ENCODE data around the gene EGFL8. TPM values are rescaled to one million over a fixed set of nuclear protein-coding genes. Genes with fewer than 3 reads are reported as not detected.

The EGFL8 gene
- total and polyA plus RNA-seq, 9 of the 15 experiments (the other 6 are each of a cell fraction or from before 2014, with no cell fraction given): 2.2 to 47.4 (median 14.2) TPM

DNA sequence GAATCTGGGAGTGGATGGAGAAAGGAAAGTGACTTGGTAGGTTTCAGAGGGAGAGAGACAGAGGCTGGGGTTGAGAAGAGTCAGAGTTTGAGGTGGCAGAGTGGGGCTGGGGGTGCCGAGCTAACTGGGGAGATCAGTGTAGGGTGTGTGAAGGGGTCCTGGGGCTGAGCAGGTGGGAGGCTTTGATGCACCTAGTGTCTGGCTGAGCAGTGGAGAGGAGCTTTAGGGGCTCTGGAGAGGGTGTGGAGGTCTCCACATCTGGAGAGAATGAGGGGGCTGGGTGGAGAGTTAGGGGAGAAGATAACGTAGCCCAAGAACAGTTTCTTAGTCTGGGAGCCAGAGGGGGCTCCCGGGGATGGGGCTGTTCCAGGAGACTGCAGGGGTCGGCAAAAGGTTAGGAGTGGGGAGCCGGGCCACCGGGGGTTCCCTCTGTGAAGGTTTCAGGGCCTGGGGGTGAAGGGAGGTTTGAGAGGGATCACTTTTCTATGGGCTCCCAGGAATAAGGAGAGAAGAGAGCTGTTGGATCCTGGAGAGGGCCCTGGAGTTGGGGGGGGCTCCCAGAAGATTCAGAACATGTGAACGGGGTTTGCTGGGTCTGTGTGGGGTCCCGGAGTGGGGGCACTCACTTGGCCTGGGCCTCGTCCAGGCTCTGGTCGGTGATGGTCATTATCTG lies 24.8 kb downstream of the EGFL8 start (continued):
- TF ChIP-seq, protein P1, sequence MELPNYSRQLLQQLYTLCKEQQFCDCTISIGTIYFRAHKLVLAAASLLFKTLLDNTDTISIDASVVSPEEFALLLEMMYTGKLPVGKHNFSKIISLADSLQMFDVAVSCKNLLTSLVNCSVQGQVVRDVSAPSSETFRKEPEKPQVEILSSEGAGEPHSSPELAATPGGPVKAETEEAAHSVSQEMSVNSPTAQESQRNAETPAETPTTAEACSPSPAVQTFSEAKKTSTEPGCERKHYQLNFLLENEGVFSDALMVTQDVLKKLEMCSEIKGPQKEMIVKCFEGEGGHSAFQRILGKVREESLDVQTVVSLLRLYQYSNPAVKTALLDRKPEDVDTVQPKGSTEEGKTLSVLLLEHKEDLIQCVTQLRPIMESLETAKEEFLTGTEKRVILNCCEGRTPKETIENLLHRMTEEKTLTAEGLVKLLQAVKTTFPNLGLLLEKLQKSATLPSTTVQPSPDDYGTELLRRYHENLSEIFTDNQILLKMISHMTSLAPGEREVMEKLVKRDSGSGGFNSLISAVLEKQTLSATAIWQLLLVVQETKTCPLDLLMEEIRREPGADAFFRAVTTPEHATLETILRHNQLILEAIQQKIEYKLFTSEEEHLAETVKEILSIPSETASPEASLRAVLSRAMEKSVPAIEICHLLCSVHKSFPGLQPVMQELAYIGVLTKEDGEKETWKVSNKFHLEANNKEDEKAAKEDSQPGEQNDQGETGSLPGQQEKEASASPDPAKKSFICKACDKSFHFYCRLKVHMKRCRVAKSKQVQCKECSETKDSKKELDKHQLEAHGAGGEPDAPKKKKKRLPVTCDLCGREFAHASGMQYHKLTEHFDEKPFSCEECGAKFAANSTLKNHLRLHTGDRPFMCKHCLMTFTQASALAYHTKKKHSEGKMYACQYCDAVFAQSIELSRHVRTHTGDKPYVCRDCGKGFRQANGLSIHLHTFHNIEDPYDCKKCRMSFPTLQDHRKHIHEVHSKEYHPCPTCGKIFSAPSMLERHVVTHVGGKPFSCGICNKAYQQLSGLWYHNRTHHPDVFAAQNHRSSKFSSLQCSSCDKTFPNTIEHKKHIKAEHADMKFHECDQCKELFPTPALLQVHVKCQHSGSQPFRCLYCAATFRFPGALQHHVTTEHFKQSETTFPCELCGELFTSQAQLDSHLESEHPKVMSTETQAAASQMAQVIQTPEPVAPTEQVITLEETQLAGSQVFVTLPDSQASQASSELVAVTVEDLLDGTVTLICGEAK (IDR thresholded peaks at IDR 0.05): peak; percentile 54
- TF ChIP-seq, protein P1 (CRISPR knock-in tag; IDR thresholded peaks at IDR 0.05): no peak

Measured in K562 (cell line).